Right renal cortex interstitium (tissue), 3 donors: ENCODE data around the gene OLR1. TPM values are rescaled to one million over a fixed set of nuclear protein-coding genes. Genes with fewer than 3 reads are reported as not detected.
"Not testable (repeated sequence)": the region's sequence is repeated elsewhere in the genome, so short reads cannot be mapped to it uniquely, and the experiment has no call there.

ENCODE experiments used
- DNase-seq, 3 donors: peaks; one replicate each; pipeline ENCODE4 v3.0.0-alpha.2; 2013; ENCODE audit warnings: low read depth in 3 of 3, low spot score in 2 of 3
- polyA plus RNA-seq, 3 donors: library from polyadenylated mRNA; unstranded; fragments of 120-200 nt; gene quantifications; one replicate each; pipeline ENCODE4 v1.2.1, GENCODE V29; 2013; ENCODE audit not compliant: insufficient read length in 3 of 3

The OLR1 gene
- polyA plus RNA-seq = 1 to 10 TPM; 1.1 to 1.4 (median 1.2) TPM

DNA sequence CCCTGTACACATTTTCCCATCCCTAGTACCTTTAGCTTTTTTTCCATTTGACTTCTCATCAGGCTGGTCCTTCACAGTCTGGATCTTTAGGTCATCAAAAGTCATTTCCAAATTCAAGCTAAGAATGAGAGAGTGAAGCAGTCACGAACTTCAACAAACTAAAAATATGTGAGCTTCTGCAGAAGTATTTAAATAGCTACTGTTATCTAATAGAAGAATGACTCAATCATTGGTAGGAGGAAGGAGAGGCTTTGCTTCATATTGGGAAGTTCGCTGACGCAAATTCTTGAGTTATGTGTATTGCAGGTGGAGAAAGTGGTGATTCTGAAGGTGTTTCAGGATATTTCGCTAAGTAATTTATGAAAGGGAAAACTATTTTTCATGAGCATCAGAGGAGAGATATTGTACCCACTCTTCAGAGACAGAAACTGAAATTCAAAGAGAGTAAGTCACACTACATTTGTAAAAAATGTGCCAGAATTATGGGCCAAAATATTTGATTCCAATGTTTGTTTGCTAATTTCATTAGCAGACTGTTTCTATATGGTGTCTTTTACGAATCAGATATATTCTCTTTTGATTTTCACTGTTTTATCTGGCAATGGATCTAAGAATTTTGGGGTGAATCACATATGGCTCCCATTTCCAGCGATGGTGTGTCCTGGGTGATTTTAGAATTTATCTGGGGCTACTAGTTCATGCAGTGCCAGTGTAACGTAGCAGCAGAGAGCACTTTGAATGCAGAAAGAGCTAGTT, at the start of gene OLR1:
Gene OLR1 (minus strand): TSS at position 160 of the 756 bp plus-strand sequence. CDS start 55 bp downstream, at position 105.
- no peak for DNase-seq

DNA sequence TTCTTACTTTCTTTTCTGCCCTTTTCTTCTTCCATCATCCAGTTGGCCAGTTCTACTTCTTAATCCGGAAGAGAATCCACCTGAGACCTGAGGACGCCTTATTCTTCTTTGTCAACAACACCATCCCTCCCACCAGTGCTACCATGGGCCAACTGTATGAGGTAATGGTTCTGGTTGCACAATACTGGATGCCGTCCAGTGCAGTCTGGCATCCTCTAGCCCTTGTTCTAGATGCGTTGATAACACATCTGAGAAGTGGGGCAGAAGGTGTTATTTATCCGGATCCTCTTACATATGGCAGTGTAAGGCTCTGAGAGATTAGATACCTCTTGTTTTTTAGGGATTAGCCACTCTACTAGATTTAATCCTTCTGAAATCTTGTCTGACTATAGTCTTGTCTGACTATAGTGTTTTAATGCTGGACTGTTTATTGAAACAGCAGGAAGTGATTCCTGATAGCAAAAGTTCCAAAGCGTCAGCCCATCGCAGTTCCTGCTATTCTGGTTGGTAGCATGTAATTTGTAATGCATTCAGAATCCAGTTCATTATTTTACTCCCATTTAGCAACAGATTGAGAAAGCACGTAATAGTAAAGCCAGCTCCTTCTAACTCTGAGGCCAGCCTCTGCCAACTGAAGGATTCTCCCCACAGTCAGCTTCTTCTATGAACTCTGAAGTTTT, 48.6 kb upstream of the OLR1 start:
- no peak for DNase-seq

DNA sequence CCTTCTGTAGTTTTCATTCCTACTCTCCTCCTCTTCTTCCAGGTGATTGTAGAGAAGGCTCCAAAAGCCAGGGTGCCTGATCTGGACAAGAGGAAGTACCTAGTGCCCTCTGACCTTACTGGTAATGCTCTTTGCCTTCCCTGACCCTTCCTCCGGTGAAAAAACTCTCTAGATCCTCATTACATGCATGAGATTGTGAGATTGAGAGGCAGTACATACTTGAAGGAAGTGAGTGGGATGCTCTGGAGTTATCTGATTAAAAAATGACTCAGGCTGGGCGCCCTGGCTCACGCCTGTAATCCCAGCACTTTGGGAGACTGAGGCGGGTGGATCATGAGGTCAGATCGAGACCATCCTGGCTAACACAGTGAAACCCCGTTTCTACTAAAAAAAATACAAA, 46.1 kb upstream of the OLR1 start:
- no peak for DNase-seq

DNA sequence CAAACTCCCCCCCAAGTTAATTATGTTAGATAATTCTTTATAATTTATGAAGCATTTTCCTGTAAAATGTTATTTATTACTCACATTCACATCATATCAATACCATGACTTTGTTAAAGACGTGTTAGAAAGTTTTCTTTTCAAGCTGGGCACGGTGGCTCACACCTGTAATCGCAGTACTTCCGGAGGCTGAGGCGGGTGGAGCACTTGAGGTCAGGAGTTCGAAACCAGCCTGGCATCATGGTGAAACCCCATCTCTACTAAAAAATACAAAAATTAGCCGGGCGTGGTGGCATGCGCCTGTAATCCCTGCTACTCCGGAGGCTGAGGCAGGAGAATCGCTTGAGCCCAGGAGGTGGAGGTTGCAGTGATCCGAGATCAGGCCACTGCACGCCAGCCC, 44.0 kb upstream of the OLR1 start:
- DNase-seq = not testable (repeated sequence)

DNA sequence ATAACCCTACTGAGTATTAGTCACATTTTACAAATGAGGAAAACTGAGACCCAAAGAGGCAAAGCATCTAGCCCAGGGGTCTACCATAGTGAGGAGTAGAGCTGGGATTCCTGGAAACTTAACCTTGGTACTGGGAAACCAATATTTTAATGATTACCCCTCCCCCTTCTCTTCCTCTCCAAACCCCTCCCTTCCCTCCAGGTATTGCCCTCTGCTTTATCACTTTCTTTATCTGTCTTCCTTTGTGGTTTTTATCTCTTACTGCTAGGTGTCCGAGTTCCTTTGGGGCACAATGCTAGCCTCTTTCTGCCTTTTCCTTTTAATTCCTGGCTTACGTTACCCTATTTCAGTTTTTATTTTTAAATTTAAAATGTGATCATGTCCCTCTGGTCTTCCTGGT, 43.5 kb upstream of the OLR1 start:
- no peak for DNase-seq

DNA sequence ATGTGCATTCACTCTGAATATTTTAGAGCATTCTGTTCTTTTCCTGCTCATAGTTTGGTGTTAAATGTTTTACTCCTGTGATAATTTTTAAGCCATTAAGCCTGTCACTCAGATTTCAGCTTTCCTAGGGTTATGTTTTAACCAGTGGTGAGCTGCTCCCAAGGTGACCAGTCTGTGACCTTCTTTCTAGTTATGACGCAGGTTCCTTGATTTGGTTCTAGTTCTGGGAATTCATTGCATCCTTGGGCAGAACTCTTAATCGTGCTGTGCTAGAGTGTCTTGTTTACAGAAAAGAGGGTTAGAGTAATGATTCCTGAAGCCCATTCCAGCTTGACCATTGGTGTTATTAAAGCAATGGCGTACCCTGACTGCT, 42.9 kb upstream of the OLR1 start:
- no peak for DNase-seq

DNA sequence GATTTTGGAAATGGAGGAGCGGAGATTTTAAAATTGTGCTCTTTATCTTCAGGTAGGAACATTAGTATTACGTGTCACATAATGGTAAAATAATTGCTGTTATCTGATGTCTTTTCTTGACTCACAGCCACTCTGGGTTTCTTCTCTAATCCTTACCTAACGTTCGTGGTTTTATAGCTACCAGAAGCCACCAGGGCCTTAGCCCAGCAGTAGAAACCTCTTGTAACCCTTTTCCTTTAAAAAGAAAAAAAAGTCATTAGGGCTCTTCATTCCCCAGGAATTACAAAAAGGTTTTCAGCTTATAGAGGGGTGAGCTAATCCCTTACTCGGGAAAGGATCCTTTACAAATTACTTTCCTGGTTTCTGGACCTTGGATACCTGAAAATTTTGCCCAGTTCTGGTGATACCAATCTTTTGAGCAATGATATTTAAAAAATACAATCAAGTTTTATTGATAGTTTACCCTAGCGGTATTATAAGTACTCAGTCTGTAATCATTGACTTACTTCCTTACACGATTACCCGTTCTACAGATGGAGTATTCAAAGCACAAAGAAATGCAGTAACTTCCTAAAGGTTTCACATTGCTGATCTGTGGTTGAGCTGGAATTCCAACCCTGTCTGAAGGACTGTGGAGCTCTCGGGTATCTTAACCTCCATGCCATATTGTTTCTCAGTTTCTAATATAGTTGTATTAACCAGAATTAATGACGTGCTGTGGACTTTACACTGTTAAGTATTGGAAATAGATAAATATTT, 42.4 kb upstream of the OLR1 start:
- DNase-seq = peak in 1 of 3 donors; percentile 13

DNA sequence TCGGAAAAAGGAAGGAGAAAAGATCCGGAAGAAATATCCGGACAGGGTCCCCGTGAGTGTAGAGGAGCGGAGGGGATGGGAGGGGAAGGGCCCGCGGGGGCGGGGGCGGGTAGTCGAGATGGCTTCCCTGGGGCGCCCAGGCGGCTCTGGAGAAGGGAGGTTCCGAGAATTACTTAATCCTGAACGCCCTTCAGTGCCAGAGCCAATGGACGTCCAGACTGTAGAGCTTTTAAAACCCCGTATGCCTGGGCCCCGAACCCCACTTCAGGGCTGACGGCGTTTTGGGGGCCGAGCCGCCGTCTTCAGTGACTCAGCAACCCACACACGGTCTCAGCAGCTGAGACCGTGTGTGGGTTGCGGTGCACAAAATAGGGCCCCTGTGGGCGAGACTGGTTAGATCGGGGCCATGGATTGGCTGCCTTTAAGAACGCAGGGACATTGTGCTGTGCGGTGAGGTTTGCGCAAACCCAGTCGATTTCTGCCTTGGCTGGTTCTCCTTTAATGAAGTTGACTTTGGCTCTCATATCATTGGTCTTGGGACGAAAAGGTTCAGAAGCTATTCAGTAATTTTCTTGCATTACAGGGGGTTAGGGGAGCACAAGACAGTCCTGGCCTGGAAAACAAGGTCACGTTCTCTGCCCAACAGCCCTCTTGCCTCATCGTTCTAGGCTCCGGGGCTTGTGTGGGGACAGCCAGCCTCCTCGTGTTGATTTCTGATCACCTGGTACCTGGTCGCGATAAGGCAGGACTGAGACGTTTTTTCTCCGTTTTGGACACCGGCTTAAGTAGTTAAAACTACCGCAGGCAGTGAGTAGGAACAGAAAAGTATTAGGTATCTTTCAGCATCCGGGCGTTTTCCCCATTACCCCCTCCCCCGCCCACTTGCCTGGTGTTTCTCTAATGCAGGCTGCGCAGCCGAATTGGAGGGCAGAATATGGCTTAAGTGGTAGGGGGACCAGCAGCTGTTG, 41.5 kb upstream of the OLR1 start:
- peak; percentile 47 to 69 (median 59) for DNase-seq

DNA sequence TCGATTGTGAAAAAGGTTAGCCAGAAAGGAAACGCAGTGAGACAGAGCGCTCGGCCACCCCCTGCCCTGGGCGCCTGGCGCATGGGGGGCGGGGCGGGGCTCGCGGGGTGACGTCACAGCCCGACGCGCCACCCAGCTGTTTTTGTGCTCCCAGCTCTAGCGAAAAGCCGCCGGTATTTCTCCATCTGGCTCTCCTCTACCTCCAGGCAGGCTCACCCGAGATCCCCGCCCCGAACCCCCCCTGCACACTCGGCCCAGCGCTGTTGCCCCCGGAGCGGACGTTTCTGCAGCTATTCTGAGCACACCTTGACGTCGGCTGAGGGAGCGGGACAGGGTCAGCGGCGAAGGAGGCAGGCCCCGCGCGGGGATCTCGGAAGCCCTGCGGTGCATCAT, 40.8 kb upstream of the OLR1 start, which contains the start of gene GABARAPL1:
Gene GABARAPL1 (plus strand): TSS at position 139 of the 393 bp plus-strand sequence. CDS start 253 bp downstream, at position 392.
- DNase-seq = peak in 1 of 3 donors; percentile 18

DNA sequence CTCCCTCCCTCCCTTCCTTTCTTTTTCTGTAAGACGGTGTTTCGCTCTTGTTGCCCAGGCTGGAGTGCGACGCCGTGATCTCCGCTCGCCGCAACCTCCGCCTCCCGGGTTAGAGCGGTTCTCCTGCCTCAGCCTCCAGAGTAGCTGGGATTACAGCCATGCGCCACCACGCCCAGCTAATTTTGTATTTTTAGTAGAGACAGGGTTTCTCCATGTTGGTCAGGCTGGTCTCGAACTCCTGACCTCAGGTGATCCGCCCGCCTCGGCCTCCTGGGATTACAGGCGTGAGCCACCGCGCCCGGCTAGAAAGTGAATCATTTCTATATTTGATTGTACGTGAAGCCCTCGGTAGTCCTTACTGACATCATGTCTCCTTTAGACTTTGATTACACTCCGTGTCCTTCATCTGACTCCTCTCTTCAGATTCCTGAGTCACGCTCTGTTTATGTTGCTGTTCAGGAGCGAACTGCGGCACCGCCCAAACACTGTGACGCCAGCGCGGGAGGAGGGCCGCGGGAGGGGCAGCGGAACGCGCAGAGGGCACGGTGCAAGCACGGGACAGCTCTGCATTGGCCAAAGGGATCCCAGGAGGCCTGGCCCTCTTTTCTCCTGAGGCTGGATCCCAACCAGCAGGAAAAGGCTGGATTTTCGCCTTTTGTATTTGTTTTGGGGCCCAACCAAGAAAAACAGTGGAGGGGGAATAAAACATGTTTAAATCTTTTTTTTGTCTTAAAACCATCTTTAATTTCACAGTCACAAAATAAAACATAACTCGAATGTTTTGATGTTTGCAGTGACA, 40.2 kb upstream of the OLR1 start:
- DNase-seq = peak; percentile 86 to 90 (median 88)

DNA sequence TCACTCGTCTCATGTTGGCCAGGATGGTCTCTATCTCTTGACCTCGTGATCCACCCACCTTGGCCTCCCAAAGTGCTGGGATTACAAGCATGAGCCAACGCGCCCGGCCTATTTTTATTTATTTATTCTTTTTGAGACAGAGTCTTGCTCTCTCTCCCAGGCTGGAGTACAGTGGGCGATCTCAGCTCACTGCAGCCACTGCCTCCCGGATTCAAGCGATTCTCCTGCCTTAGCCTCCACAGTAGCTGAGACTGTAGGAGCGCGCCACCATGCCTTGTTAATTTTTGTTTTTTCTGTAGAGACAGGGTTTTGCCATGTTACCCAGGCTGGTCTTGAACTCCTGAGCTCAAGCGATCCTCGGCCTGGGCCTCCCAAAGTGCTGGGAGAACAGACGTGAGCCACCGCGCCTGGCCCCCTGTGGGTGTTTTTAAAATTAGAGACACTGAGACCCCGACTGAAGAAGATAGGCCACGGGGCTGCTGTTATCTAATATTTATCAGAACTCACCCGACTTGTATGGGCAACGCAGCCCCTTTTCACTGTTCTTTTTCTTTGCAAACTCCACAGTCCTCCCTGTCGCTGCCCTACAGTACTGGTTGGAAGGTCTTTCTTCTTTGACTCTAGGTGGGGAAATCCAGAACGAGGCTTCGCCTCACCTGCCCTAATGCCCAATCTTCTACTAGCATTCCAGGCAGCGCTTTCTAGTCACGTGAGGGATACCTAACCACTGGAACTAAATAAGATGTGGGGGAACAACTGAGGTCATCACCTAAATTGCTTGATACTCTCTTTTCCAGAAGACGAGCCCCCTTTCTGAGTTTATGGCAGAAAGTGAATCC, 39.4 kb upstream of the OLR1 start:
- no peak for DNase-seq

DNA sequence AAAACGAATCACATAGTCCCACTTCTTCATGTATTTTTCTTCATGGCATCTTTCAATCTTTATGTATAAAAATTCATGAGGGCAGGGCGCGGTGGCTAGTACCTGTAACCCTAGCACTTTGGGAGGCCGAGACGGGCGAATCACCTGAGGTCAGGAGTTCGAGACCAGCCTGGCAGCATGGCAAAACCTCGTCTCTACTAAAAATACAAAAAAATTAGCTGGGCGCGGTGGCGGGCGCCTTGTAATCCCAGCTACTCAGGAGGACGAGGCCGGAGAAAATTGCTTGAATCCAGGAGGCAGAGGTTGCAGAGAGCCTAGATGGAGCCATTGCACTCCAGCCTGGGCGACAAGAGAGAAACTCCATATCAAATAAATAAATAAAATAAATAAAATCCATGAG, 38.3 kb upstream of the OLR1 start:
- no peak for DNase-seq

DNA sequence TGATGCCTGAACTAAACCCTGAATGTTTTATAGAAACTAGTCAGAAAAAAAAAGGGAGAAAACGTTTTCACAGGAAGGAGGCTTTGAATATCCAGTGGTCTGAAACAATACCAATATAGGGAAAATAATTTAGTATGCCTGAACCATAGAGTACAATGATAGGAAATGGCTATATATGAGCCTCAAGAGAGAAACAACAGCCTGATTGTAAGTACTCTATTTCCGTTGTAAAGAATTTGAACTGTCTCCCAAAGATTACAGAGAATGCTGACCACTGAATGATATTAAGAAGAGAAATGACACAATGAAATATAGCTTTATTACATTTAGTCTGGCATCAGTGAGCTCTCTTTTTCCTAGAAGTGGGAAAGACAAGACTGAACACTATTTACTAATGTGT, 35.2 kb upstream of the OLR1 start:
- no peak for DNase-seq

DNA sequence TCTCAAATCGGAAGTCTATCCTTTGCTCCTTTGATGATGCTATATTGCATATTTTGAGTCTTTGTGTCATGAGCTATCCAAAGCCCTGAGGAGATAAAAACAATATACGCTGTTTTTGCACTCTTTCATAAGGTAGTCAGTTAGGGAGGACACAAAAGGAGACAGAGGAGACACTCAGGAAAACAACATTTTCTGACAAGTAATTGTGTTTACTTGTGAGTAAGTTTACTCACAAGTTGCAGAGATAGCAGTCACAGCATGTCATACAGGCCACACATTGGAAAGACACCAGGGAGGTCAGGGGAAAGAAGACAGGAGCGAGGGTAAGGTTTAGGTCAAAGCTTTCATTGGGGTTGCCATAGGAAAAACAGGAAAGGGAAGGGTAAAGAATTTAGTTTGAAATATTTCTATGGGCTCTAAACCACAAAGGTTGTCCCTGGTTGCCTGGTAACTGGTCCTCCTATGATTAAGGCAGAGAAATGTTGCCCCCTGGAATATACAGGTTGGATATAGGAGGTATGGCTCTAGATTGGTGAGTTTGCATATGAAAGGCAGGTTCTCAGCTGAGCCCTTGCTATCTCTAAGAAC, 33.4 kb upstream of the OLR1 start:
- DNase-seq = no peak

DNA sequence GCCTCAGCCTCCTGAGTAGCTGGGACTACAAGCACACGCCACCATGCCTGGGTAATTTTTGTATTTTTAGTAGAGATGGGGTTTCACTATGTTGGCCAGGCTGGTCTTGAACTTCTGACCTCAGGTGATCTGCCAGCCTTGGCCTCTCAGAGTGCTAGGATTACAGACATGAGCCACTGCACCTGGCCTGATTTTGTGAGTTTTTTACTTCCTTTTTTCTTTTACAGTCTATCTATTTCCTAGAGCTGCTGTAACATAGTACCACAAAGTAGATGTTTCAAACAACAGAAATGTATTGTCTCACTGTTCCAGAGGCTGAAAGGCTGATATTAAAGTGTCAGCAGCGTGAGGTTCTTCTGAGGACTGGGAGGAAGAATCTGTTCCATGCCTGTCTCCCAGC, 32.6 kb upstream of the OLR1 start:
- DNase-seq = not testable (repeated sequence)

DNA sequence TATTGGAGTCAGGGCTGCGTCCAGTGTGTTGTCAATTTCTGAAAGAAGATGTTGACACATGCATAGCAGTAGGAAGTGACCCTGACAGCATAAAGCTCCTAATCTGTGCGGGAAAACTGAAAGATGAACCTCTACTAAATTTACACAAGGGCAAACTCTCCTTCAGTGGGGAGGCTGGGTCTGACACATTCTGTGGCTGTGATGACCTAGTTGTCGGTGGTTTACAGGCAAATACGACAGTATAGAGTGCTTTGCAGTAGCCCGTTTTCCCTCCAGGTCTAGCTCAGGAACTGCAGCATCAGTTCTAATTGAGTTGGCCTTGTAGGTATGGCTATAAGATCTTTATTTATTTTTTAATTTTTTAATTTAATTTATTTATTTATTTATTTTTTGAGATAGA, 25.9 kb upstream of the OLR1 start:
- no peak for DNase-seq

DNA sequence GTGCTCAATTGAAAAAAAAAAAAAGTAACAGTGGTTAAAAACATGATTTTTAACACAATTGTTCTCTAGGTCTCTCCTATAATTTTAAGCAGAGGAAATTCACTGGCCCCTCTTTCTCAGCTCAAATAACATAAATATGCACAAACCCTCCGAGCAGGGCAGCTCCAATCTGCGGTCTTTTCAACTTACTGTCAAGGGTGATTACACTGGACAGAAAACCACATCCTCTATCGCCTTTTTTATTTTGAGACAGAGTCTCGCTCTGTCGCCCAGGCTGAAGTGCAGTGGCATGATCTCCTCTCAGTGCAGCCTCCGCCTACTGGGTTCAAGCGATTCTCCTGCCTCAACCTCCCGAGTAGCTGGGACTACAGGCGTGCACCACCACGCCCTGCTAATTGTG, 24.3 kb upstream of the OLR1 start:
- no peak for DNase-seq

DNA sequence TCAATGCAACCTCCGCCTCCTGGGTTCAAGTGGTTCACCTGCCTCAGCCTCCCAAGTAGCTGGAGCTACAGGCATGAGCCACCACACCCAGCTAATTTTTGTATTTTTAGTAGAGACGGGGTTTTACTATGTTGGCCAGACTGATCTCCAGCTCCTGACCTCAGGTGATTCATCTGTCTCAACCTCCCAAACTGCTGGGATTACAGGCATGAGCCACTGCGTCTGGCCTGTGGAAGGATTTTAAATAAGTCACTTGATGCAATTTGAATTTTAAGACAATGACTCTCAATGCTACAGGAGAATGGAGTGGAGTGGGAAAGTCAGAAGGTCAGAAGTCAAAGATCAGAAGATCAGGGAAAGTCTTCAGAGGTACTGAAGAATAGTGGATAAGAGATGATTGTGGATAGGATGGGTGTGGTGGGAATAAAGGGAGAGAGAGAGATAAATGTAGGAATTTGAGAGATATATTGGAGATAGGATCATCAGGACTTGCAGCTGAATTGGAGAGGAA, 22.3 kb upstream of the OLR1 start:
- no peak for DNase-seq
